GM04503 (cell line): Measurements from ENCODE around the gene RASSF8.

ENCODE experiments used
- DNase-seq: peaks from one replicate; pipeline ENCODE4 v3.0.0-alpha.2; 2012; ENCODE audit warnings: low read depth

The RASSF8 gene, protein sequence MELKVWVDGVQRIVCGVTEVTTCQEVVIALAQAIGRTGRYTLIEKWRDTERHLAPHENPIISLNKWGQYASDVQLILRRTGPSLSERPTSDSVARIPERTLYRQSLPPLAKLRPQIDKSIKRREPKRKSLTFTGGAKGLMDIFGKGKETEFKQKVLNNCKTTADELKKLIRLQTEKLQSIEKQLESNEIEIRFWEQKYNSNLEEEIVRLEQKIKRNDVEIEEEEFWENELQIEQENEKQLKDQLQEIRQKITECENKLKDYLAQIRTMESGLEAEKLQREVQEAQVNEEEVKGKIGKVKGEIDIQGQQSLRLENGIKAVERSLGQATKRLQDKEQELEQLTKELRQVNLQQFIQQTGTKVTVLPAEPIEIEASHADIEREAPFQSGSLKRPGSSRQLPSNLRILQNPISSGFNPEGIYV

DNA sequence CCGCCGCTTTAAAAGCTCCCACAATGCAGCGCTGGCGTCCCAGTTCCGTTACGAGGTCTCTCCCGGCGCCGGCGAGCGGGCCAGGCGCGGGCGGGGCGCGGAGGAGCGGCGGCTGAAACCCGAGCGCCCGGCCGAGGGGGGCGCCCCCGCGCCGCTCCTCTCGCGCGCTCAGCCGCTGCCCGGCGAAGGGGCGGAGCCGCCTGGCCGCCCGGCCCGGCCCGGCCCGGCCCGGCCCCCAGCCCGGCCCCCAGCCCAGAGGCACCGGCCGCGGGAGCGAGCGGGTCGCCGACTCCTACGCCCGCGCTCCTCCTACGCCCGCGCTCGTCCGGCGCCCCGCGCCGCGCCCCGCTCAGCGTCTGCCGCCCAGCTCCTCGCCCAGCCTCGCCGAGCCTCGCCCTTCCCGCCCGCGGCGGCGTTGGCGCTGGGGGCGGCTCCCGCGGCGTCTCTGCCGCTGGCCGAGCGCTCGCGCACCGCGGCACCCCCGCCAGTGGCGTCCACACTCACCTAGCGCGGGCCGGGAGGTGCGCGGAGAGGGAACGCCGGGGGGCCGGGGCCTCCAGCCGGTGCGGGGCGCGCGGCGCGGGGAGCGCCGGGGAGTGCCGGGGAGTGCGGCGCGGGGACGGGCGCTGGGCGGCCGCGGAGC is at the start of gene RASSF8:
Gene RASSF8 (plus strand): TSS at position 255 of the 643 bp plus-strand sequence. CDS start 96,662 bp downstream, outside the sequence.
- DNase-seq = no peak

DNA sequence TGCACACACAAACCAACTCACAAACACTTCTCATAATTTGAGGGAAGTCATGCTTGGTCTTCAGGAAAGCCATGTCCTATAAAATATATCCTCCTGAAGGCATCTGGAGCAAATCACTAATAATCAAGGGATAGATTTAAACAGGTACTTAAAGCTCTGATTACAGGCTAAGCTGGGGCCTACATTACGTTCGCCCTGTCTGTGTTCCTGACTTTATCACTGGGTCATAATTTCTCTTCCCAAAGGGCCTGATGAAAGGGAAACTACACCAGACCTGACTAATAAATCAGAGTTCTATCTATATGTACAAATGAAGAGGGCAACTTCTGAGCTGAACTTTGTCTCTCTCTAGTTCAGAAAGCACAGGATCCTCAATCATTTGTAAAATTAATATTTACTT is 43.9 kb upstream of the RASSF8 start:
- DNase-seq = no peak

DNA sequence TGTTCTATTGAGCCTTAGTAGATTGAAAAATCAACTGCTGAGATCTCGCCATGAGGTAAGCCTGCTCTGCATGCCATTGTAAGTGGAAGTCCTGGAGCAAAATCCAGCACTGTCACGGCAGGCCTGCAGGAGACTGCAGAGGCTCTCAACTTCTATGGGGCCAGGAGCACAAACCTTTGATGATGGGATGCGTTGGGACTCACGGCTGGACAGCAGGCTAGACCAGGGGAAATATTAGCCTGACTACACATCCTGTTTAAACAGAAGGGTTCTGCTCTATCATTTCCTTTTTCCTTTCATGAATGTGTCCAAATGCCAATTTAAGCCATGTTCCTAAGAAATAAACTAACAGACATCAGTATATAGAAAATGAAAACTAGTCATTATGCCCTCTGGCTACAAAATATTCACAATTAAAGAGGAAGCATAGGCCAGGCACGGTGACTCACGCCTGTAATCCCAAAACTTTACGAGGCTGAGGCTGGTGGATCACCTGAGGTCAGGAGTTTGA is 33.9 kb upstream of the RASSF8 start:
- no peak for DNase-seq

DNA sequence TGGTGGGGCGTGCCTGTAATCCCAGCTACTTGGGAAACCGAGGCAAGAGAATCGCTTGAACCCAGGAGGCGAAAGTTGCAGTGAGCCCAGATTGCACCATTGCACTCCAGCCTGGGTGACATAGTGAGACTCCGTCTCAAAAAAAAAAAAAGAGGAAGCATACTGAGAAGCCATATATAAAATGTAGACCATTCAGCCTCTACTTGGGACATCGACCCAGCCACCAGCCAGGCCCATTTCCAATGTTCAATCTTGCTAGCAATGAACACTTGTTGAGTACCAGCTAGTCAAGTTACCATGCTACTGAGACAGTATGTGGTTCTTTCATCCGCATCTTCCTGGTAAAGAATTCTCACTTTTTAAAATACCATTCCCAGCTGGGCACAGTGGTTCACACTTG is 33.4 kb upstream of the RASSF8 start:
- DNase-seq = no peak

DNA sequence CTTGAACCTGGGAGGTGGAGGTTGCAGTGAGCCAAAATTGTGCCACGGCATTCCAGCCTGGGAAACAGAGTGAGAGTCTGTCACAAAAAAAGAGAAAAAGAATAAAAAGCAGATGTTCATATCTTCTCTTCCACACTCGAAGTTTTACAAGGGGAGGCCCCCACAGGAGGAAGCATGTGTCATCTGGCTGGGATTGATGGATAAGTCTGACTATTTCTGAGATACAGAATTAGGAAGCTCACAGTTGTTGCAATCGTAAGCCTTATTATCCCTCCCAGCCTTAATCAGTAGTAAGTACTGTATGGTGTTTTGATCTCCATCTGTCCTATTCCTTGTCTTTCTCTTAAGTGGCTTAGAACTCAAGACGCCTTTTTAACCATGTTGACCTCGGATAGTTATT is 31.9 kb upstream of the RASSF8 start:
- DNase-seq = no peak

DNA sequence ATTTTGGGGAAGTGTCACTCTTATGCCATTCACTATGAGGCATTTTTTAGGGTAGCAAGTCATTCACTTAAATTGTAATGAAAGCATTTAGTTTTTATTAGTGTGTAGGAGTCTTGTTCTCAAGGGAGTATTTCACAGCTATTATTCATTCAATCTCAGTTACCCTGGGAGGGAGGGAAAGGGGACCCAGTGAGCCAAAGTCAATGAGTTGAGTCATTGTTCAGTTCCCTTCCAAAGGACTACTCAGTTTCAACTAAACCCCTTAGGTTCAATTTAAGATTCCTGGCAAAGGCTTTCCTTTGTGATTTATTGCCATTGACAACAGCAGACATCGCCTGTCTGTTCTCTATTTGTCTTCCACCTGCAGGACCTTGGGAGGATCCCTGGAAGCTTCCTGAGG is 29.3 kb upstream of the RASSF8 start:
- no peak for DNase-seq

DNA sequence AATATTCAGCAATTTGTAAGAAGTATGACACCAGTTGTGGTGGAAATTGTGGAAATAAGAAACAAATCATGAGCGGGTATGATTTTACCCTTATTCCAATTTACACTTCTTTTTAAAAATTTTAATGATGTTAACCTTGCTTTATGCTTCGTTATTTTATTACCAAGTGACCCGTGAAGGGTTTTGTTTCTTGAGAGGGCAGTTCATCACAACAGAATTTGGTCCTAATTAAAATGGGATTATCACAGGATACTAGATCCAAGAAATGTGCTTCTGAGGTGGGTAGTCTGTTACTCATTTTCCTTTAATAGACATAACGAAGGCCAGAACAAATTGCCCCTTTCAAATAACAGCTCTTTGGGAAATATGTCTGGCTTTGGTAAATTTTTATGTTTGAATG is 25.5 kb upstream of the RASSF8 start:
- no peak for DNase-seq

DNA sequence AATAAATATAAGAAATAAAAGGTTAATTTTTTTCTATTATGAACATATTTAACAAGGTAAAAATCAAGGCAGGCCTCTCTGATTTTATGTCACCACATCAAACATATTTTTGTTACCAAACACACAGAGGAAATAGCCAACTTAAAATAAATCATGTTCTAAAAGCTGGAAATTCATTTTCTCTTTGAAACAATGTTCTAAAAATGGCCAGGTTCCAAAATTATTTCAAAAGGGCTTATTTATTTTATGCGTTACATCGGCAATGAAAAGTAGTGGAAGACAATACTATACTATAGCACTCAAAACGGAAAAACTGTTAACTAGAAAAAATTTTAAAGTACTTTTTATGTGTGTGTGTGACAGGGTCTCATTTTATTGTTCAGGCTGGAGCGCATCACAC is 24.0 kb upstream of the RASSF8 start:
- DNase-seq = no peak

DNA sequence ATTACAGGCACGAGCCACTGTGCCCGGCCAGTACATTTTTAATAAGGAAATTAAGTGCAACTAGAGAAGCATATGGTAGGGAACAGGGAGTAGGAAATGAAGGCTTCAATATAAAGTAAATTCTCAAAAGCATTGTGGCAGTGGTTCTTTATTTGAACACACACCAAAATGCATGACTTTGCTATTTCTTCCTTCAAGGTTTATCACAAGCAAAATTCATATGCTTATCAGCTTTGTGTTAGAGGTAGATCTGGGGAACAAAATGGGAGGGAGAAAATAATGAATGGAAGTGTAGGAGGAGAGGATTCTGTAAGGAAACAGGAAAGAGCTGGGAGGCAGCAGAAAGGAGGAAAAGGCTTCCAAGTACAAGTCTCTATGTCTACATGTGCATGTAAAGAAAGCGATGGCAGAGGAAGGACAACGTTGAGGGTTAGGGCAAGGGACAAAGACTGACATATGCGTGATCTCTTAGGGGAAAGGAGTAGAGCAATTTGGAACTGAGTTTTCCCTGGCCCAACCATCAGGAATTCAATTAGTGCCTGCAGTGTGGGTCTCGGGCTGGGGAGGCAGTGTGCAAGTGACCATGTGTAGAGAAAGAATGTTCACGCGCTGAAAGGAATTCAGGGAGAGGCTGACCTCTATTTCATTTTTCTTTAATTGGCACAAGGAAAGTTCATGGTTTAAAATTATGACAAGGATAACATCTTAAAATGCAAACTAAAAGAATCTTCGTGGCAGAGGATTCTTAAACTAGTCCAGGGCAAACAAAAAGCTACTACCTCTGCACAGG is 22.9 kb upstream of the RASSF8 start:
- peak; percentile 32 for DNase-seq

DNA sequence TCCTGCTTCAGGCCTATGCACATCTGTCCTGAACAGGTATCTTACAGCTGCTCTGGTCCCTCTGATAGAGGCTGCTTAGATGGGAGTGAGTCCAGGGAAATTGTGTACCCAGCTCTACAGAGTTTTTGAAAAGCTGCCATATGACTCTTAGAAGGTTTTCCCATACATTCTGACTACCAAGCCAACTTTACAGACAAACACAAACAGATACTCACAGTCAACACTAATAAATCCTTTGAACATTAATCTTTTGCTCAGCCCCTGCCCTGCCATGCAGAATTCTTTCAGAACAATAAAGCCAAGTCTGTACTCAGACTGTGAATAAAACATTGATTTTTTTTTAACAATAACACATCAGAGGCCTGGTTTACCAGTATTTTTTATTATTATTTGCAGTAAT is 21.4 kb upstream of the RASSF8 start:
- DNase-seq = no peak

DNA sequence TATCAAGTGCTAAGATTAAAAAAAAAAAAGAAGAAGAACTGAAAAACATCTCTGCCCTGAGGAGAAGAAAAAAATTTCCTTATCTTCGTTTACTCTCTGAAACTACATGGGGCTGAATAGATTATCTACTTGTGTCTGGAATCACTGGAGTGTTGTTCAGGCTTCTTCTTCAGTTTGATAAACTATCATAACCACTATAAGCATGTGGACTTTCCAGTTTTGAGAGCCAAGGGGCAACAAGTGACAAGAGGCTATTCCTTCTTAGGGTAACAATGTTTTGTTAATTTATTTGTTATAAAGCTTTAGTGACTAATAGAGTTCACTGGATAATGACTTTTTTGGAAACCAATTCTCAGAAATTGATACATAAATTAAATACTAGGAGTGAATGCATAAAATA is 19.9 kb upstream of the RASSF8 start:
- DNase-seq = no peak

DNA sequence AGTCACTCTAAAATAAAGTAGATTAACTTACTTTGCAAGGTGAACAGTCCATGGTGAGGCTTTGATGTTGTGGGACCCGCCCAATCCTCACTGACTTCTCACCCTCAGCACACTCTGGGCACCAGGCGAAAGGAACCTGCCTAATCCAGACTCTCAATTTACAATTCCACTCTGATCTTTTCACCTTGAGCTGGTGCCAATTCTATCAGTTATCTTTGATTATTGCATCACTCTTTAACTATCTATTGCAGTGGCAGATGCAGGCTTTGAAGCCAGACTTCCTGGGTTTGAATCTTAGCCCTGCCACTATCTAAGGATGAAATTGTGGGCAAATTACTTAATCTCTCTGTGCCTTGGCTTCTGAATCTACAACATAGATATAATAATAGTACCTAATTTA is 18.9 kb upstream of the RASSF8 start:
- no peak for DNase-seq

DNA sequence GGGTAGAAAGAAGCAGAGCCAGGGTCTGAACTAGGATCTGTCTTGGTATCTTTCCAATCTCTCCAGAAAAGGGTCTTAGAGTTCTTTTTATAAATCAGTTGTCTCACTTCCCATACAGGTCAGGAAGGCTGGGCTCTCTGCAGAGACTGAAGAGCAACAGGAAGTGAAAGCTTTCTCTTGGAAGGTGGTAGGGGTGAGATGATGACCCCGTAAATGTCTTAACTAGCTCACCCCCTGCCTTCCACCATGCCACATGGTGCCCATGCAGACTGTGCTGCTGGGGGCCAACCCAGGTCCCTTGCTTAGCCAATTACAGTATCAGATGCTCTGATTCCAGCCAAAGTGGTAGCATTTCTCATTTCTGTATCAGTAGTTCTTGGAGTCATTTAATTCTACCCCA is 17.6 kb upstream of the RASSF8 start:
- no peak for DNase-seq

DNA sequence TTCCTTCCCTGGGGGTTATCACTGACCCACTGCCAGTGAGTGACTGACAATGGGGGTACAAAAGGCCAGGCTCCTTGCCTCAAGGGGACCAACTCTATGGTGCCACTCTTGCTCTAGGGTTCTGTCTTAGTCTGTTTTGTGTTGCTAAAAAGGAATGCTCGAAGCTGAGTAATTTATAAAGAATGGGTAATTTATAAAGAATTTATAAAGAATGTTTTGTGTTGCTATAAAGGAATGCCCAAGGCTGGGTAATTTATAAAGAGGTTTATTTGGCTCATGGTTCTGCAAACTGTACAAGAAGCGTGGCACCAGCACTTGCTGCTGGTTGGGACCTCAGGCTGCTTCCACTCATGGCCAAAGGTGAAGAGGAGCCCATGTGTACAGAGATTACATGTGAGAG is 15.8 kb upstream of the RASSF8 start:
- DNase-seq = no peak

DNA sequence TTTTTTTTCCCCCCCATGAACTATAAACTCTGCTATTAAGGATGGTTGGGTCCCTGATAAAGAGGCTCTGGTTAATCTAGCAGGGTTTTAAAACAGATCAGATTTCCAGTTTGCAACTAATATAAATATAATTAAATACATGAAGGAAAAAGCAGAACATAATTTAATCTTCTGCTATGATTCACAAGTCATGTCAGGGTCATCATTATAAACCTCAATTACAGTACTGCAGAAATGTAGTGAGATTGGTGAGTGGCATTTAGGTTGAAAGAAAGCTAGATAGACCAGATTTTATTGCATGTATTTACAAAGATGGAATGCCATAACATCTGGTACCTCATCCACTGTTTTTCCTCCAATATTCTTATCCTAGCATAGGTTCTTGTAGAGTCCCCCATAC is 14.5 kb upstream of the RASSF8 start:
- no peak for DNase-seq

DNA sequence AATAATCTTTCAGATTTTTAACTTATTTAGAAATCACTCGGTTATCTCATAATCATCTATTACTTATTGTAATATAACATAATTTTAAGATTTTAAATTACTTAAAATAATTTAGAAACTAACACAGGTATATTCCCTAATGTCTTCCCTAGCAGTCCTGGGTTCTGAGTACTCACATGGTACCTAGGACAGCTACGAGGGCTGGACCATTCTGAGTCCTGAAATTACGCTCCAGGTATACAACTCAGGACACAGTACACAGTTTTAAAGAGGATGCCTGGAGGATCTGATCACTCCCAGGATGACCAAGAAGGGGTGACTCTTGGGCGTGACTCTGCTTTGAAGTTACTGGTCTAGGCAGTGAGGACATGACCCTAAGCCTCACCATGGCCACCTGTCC is 9.1 kb upstream of the RASSF8 start:
- no peak for DNase-seq

DNA sequence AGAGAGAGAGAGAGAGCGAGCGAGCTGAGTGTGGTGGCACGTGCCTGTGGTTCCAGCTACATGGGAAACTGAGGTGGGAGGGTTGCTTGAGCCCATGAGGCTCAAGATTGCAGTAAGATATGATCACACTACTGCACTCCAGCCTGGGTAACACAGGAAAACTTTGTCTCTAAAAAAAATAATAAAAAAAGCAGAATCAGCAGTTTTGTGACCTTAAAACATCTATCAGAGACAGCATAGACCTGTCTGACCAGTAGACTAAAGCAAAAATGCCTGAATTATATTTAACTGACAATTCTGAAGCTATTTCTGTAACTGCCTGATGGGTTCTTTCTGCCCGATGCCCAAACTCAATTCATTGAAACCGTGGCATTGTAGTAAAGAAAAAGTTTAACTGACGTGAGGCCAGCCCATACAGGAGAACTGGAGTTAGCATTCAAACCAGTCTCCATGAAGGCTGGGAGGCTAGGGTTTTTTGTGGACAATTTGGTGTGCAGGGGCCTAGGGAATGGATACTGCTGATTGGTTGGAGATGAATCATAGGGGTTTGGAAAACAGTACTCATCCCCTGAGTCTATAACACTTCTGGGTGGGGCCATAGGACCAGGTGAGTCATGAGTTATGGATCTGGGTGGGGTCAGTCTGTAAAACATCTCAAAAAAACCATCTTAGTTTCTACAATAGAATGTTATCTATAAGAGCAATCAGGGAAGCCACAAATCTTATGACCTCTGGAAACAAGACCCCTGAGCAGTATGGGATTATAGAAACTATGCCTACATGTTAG is 8.0 kb upstream of the RASSF8 start:
- DNase-seq = no peak

DNA sequence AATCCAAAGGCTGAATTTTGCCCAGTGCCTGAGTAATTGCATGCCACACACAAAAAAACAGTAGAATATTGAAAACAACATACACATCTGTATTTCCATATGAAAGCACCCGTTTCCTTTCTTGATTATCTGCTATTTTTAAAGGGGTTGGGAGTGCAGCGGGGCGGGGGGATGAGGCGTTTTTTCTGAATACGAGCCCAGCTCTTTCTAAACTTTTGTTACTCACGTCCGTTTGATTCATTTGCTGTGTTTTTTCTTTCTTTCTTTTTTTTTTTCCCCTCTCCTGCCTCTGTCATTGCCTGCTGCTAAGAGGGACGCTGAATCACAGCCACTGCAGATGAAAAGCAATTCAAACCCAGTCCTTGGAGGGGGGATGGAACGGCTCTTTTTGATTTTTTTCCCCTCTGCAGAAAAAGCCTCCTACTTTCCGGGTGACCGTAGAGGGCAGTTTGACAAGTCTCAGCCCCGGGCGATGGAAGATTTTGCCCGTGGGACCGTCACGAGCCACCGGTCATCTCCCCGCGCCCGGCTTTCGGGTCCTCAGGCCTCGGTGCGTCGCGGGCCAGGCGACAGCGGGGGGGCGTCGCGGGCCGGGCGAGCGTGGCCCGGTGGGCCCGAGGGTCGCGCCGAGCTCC is 572 bp upstream of the RASSF8 start:
- no peak for DNase-seq

DNA sequence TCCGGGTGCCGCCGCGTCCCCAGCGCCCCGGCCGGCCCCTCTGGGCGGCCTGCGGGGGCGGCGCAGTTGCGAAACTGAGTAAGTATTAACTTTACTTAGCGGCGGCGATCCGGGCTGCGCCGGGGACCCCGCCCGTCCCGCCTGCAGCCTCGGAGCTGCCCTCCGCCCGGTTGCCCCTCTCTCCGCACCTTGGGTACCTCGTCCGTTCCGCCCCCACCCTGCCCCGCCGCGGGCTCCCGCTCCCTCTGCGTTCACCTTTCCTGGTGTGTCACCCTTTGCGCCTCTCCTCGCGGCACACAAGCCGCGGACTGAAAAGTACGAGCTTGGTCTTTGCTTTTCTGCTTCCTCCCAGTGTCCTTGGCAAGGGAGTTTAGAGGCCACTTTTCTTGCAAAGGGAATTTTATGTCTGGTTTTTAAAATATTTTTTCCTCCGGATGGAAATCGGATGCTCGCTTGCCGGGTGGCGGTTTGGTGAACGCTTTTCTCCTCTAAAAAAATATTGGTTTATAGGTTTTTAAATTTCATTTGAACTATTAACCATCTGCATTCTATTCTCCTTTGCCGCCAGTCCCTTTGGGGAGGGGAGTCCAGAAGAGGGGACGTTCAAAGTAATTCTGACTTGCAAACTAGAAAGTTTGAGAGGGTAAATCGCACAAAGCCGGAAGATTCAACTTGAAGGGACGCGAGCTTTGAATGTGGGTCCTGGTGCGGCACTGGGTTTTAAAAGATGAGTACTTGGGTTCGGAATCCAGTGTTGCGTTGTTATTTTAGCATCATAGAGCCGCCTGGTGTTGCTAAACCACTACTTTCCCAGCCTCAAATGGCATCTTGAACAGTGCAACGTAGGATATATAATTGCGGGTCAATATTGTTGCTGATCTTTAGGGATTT is 834 bp downstream of the RASSF8 start:
- DNase-seq = peak; percentile 74

DNA sequence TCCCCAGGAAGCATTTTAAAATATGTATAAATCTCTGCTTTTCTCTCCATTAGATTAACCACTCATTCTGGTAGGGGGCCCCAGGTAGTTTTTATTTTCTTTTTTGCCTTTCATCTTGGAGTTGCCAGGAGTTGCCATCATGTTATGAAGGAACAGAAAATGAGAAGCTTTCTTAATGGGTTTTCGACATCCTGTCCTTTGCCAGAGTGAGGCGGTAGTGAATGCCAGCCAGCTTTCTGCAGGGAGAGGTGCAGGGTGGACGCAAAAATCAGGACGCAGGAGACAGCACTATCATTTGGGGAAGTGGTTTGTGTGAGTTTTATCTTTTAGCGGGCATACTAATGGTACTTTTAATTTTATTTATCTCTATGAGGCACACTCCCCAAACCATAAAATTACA is 1.7 kb downstream of the RASSF8 start:
- no peak for DNase-seq
